GM18907 (cell line): ENCODE results near the gene TEKT5.
"Not testable (repeated sequence)": the region's sequence is repeated elsewhere in the genome, so short reads cannot be mapped to it uniquely, and the experiment has no call there.

Experiments used
- ATAC-seq: cut with Tn5 transposase; IDR thresholded peaks from one replicate; pipeline ENCODE4 v1.9.1; 2021; ENCODE audit warnings: mild to moderate bottlenecking, moderate library complexity; ENCODE audit not compliant: unreplicated experiment

The TEKT5 gene

DNA sequence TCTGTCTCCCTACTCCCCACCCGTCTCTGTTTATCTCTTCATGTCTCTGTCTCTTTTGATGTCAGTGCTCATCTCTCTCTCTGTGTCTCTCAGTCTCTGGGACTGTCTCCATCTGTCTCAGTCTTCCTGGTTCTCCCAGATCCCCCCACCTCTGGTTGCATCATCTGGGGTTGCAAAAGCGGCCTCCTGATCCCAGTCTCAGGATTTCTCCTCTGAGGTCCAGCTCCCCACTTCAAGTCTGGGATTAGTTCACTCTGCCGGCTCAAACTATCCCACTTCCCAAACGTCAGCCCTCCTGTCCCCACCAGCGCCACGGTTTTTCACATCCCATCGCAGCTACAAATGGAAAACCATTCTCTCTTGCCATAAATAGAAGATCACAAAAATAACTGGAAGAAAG is 9.0 kb downstream of the TEKT5 start:
- ATAC-seq, result no peak

GRCh38 chr16:10684511-10685151 is 10.1 kb downstream of the TEKT5 start:
- no peak for ATAC-seq

DNA sequence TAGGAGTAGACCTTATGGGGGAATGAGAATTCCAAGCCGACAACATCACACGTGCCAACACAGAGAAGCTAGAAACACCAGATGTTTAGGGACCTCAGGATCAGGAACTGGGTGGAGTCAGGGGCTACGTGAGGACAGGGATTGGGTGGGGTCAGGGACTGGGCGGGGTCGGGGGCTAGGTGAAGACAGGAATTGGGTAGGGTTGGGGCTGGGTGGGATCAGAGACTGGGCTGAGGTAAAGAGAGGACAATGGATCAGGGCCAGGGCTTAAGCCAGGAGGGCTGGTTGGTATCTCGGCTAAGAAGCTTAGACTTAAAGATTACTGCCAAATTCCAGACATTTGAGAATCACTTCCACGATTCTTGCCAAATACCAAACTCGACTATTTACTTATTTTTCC is 11.6 kb downstream of the TEKT5 start:
- ATAC-seq, result no peak

GRCh38 chr16:10682604-10683003 is 12.1 kb downstream of the TEKT5 start:
- ATAC-seq, result no peak

DNA sequence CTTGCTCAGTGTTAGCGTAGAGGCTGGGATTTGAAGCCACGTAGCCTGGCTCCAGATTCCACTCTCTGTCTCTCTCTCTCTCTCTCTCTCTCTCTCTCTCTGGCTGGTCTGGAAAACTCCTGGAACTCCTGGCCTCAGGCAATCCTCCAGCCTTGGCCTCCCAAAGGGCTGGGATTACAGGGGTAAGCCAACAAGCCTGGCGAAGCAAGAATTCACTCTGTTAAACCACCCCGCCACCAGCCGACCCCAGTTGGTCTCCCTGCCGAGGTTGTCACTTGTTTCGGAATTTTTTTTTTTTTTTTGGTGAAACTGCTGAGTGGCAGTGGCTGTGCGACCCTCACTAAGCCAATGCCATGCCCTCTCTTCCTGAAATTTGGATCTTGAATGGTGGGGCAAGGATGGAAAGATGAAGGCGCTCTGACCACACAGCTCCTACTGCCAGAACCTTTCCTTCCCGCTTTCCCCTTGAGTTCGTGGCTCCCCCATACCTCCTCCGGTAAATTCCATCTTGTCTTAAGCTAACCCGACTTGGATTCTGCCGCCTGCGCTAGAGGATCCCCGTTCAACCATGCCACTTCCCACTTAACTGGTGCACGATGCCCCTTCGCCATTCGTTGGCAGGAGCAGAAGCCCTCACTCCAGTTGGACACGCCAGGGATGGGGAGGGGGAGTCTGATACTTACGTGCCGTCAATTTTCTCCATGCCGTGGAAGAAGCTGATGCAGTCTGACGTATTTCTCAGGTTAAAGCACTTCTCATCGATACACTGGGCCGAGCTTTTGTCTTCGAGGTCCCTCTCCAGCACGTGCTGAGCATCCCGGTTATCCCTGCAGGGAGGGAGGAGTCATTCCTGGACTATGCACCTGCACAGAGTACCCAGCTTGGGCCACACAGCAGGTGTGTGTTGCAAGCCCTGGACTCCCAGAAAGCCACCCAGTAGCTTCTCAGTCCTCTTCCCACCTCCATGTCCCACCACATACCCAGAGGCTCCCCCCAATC is 13.1 kb downstream of the TEKT5 start:
- no peak for ATAC-seq

DNA sequence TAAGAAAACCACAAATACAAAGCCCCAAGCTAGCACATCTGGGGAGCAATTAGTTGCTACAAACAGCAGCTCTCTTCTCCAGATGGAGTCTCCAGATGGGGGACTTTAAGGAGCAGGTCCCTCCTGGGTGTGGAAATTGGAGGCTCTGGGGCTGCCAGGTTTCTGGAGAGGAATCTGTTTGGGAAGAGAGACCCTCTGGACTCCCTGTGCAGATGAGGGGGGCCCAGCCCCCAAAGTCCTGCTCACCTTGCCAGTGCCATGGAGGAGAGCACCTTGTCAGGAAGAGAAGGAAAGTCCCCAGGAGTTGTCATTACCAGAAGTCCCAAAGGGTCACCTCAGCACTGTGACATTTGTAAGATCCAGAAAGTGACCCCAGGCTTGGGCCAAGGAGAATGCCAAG is 14.8 kb downstream of the TEKT5 start:
- no peak for ATAC-seq

DNA sequence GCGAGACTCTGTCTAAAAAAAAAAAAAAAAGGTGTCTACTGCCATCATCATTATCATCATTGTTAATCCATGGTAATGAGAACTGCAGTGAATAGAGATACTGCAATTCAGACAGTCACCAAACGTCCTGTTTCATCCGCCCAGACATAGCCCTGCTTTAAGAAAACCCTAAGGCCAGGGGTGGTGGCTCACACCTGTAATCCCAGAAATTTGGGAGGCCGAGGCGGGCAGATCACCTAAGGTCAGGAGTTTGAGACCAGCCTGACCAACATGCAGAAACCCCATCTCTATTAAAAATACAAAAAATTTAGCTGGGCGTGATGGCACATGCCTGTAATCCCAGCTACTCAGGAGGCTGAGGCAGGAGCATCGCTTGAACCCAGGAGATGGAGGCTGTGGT is 15.3 kb downstream of the TEKT5 start:
- ATAC-seq, result not testable (repeated sequence)

GRCh38 chr16:10678655-10679054 is 16.1 kb downstream of the TEKT5 start:
- no peak for ATAC-seq

DNA sequence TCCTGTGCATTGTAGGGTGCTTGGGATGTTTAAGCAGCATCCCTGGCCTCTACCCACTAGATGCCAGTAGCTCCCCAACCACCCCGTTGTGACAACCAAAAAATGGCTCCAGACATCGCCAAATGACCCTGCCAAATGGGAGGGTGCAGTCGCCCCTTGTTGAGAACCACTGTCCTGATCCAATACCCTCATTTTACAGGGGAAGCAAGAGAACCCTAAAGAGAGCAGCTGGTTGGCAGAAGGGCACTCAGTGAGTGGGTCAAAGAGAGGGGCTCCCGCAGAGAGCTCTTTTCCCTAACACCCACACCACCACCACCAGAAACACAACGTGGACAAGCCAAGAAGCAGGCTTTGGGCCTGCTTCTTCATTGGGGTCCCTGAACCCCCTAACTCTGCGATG is 18.4 kb downstream of the TEKT5 start:
- no peak for ATAC-seq

DNA sequence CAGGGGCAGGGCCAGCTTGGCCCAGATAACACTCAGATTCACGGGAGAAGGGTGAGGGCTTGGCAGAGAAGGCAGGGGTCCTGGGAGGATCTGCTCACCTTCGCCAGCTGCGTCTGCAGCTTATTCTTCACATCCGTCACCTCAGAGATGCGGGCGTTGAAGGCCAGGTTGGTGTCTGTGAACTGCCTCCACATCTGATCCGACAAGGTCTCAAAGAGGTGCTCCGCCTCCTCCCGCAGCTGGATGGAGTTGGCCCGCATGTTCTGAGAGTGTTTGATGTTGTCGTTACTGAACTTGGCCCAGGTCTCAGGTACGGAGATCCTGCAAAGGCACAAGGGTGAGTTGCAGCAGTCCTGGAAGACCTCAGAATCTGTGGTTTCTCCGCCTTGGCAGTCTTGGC is 18.9 kb downstream of the TEKT5 start:
- ATAC-seq, result no peak

GRCh38 chr16:10675216-10675615 is 19.5 kb downstream of the TEKT5 start:
- ATAC-seq, result no peak

DNA sequence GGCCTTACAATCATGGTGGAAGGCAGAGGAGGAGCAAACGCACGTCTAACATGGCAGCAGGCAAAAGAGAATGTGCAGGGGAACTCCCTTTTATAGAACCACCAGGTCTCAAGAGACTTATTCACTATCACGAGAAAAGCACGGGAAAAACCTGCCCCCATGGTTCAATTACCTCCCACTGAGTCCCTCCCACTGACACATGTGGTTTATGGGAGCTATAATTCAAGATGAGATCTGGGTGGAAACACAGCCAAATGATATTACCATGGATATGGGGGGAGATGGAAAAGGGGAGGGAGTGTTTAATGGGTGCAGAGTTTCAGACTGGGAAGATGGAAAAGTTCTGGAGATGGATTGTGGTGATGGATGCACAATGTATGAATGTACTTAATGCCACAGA is 23.0 kb downstream of the TEKT5 start:
- no peak for ATAC-seq

DNA sequence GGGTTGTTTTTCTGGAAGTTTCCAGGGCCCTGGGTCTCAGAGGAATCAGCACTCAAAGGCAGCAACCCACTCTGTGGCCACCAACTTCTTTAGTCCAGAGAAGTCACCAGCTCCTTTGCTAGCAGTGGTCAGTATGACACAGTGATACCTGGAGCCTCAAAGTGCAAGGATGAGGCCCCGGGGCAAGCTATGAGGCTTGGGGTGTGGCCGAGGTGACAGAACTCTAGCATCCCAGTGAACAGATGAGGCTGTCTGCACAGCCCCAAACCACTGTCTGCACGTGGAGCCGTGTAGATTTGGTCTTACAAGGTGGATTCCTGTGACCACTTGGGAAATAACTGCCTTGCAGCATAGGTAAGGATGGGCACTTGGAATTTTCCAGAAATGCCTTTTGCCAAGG is 24.9 kb downstream of the TEKT5 start:
- no peak for ATAC-seq

DNA sequence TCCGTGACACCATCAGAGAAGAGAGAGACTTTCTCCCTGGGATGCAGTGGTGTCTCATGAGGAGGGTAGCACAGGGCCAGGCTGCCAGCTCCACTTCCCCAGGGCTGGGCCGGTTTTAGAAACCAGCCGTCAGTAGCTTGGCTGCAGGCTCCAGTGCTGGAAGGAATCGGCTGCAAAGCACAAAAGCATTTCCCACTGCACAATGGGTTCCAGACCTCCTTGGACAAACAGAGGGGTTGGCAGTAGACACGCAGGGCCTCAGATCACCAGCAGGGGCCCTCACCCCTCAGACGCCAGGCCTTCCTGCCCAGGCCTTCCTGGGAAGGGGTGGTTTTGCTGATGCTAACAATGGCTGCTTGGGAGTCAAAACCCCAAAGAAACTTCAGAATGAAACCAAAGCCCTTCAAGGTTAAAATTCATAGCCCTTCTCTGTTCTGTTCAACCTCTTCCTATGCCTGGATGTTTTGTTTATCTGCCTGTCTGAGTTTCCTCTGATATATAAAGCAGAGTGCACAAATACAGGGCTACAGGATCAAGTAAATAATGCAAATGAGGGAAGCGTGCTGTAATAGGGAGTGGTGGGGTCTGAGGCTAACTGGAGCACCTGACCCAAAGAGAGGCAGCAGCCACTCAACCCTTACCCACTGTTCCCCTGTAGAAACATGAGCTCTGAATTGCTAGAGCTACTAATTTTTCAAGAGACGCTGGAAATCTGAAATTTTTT is 26.2 kb downstream of the TEKT5 start:
- ATAC-seq, result no peak

- ATAC-seq, result no peak
Observed at GRCh38 chr16:10667239-10667638, 27.5 kb downstream of the TEKT5 start.

- ATAC-seq, result no peak
Observed at GRCh38 chr16:10666291-10666690, 28.4 kb downstream of the TEKT5 start.

- no peak for ATAC-seq
Observed at GRCh38 chr16:10665166-10665565, 29.6 kb downstream of the TEKT5 start.

DNA sequence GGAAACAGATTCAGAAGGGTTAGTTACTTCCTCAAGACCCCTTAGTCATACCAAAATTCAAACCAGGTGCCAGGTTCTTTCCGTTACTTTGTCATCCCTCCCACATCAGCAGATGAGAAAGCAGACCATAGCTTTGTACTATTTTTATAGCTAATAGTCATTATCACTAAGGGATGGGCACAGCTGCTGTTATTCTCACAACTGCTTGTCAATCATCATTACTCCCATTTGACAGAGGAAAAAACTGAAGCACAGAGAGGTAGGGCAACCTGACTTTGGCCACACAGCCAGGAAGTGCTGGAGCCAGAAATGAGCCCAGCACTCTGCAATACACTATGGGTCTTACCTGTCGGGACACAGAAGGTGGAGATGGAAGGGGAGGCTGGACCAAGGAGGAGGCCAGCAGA is 30.0 kb downstream of the TEKT5 start:
- no peak for ATAC-seq

DNA sequence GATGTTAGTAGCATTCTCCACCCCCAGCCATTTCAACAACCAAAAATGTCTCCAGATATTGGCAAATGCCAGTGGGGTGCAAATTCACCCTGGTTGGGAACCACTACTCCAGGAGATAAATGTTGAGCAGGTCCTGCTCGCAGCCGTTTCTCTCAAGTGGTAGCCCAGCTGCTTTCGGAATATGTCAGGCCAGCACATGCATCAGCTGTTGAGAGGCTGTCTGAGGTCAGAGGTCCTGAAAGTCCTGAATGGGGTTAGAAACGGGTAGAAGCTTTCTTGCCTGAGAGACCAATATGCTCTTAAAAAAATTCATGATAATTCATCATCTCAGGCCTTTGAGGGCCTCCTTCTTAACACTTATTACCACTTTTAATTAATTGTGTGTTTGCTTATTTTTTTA is 31.0 kb downstream of the TEKT5 start:
- no peak for ATAC-seq

DNA sequence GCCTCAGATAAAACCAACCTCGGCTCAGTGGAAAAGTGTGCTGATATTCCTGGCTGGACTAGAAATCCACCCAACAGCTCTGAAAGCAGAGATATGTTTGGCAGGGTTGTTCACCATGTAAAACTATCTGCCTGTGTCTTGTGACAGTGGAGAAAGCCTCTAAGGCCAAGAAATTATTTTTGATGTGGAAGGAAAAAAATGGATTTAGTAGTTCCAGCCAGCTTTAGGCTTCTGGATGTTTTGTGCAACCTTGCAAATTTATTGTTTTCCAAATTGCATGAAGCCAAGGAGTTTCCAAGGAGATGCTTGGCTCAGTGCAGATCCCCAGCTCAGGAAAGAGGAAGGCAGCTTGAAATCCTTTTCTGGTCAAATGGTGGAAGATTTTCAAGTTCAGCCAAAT is 31.6 kb downstream of the TEKT5 start:
- ATAC-seq, result no peak

- no peak for ATAC-seq
Observed at GRCh38 chr16:10662212-10662611, 32.5 kb downstream of the TEKT5 start.

DNA sequence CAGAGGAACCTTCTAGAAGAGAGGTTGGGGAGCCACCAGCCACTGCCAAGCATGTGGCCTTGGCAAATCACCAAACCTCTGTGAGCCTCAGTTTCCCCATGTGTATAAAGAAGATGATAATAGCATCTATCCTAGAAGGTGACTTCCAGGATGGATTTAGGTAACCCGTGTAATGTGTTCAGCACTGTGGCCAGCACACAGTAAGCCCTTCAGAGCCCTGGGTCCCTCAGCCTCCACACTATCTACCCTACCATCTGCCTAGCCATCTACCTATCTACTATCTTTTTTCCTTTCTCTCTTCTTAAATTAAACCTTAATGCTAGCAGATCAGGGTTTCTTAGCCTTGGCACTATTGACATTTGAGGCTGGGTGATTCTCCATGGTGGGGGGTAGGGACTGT is 33.0 kb downstream of the TEKT5 start:
- no peak for ATAC-seq
